Tongue (tissue), 2 donors: ENCODE measurements around the gene TP53BP1. TPM values are rescaled to one million over a fixed set of nuclear protein-coding genes. Genes with fewer than 3 reads are reported as not detected.
A peak's percentile ranks its signal among the peaks of the same experiment; 100 is the strongest.

Source experiments
- DNase-seq: peaks from one replicate; pipeline ENCODE4 v3.0.0-alpha.2; 2015
- total RNA-seq: library from RNA; depleted of rRNA; stranded (reverse); fragments of >200 nt; gene quantifications from one replicate; pipeline ENCODE4 v1.2.3, GENCODE V29; 2014

The TP53BP1 gene
- total RNA-seq, 1 donor from 2014 or later, result 87.9 TPM

DNA sequence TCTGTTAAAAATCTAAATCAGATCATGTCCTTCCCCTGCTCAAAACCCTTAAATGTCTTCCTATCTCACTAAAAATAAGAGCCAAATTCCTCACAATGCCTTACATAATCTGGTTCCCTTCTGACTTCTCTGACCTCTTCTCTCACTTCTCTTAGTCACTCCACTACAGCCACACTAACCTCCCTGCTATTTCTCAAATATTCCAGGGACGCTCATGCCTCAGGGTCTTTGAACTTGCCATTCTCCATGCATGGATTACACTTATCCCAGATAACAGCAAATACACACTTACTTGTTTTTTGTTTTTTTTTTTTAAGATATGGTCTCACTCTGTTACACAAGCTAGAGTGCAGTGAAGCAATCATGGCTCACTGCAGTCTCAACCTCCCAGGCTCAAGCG, 8.5 kb downstream of the TP53BP1 start:
- DNase-seq, result no peak

DNA sequence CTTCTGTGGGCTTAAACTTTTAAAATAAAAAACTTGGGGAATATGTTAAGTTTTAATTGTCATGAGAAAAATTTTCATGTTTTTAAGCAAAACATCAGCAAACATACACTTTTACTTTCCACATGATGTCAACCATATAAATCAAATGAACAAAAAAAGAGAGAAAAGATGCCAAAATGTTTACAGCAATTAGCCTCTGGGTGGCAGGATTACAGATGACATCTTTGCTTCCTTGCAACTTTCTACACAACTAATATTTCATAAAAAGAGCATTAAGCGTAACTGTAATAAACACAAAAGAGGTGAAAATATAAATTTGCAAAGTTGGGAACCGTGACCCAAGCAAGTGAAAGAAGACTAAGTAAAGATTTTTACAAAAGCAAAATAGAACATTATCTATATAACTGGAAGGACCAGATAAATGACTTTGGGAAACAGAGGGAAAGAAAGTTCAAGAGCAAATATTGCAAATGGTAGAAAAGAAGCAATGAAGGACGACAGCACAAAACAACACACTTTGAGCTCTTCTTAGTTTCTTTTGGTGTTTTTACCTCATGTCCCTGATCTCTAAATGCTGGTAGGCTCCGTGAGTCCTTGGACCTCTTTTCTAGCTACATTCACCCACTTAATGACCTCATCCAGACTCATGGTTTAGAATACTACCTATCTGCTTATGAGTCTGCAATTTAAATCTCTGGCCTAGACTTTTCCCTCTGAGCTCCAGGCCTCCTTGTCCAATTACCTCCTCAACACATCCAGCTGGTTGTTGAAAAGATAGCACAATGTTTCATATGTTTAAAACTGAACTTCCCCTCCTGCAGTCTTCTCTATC, 9.4 kb downstream of the TP53BP1 start:
- DNase-seq, result peak; percentile 45

DNA sequence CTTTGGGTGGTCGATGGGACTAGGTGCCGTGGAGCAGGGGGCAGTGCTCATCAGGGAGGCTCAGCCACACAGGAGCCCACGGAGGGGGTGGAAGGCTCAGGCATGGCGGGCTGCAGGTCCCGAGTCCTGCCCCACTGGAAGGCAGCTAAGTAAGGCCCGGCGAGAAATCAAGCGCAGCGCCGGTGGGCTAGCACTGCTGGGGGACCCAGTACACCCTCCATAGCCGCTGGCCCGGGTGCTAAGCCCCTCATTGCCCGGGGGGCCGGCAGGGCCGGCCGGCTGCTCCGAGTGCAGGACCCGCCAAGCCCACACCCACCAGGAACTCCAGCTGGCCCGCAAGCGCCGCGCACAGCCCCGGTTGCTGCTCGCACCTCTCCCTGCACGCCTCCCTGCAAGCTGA, 19.1 kb downstream of the TP53BP1 start:
- no peak for DNase-seq

DNA sequence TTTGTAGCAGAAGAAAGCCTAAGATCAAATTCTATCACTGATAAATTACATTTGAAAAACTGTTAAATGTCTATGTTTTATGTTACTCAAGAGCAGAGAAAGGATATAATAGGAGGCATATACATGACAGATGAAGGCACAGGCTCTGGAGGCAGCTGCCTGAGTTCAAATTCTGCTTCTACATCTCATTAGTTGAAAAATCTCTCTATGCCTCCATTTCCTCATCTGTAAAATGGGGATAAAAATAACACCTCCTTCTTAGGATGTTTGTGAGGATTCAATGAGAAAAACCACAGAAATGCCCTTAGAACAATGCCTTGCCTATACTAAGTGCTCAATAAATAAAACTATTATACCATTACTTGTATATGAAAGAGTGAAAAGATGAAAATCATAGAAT, 21.0 kb downstream of the TP53BP1 start:
- no peak for DNase-seq

DNA sequence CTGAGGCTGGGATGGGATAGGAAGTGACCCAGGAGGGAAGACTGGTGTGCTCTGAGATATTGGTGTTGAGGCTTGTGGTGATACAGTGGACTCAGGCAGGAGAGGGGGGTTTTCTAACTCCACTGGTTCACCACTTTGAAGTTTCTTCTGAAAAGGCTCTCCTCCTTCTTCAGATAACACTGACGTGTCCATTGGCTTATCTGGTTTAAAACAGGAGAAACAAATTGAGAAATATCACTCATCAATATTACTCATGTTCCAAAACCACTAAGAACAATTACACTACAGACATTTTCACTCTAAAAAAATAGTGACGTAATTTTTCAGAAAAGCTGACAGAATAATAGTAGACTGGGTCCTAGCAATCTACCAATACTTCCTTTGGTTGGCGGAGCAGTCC, 23.1 kb downstream of the TP53BP1 start:
- DNase-seq, result no peak

DNA sequence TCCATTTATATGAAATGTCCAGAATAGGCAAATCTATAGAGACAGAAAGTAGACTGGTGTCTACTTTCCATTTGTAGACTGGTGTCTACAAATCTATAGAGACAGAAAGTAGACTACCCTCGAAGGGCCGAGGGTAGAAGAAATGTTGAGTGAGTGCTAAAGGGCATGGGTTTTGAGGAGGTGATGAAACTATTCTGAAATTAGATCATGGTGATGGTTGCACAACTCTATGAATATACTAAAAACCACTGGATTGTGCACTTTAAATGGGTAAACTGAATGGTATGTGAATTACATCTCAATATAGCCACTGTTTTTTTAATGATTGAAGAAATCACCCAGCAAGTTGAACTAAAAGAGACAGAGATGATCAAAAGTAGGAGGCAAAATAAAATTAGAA, 27.9 kb downstream of the TP53BP1 start:
- no peak for DNase-seq

DNA sequence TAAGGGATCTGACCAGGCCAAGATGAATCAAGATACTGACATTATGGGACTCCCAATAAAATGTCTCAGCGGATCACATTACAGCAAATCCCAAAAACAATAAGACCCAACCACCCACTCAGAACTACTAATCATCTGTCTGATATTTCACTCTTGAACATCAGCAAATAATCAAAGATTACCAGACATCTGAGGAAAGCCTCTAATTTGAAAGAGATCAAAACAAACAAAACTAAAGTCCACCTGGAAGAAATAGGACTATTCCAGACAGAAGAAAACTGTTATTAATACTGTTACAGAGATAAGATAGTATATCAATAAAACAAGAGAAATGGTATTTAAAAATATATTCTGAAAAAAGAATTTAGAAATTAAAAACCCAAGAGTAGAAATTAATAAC, 29.0 kb downstream of the TP53BP1 start:
- no peak for DNase-seq

DNA sequence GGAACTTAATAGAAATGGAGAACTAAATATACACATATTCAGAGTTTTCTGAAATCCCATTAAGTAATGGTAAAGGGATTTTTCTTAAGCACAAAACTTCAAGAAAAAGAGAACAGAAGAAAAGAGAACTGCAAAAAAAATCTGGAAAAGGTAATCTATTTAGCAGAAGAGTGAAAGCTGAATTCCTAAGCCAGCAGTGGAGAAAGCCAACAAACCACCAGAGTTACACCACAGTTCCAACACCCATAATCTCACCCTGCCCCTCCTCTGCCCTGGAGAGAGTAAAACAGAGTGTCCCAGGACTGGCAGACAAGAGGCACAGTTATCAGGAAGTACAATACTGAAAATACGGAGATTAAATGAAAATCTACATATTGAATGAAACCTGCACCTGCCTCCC, 29.4 kb downstream of the TP53BP1 start:
- no peak for DNase-seq

DNA sequence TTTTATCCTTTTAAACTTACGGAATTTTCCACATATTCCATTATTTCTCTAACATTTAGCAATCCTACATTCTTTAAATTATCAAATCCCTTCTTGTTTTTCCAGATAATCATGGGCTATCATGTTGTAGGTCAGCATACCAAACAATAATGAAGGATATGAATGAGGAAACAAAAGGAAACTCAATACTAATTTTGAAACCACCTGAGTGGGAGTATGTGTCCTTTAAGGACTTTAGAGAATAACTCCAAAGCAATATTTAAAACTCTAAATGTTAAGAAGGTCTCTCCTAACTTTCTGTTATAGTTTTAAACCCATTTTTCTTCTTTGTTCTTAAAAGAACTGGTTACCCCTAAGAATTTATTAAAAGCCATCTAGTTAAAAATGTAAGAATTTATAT, 43.0 kb downstream of the TP53BP1 start:
- no peak for DNase-seq

DNA sequence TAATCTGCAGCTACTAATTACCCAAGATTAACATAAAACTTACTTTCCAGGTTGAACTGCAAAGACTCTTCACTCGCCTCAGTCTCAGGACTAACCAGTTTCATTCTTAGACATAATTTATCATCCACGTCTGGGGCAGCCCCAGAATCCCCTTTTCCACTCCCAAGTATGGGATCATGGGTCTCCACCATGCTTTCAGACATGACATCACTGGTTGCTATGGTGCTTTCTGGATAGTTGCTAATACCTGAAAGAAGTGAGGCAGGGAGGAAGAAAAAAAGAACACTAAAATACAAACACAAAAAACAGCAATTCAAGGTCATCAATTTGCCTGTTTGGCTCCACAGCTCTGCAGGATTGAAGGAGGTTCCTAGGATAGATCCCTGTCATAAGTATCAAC, 46.6 kb downstream of the TP53BP1 start:
- DNase-seq, result no peak

DNA sequence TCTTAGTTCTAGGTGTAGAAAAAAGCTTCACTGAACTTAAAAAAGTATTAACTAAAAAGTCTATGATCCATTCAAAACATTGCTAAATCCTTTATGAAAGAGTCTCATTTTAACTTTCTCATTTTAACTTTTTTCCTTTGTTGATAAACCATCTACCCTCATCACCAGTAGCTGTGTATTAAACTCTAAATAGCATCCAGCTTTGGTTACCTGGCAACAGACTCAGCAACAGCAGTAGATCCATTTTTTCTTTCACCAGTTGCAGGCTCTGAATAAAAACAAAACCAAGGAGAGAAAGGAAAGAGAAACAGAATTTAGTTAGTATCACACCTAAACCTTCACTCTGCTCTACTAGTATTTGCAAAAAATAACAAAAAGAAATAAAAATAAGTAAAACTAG, 51.6 kb downstream of the TP53BP1 start:
- no peak for DNase-seq

DNA sequence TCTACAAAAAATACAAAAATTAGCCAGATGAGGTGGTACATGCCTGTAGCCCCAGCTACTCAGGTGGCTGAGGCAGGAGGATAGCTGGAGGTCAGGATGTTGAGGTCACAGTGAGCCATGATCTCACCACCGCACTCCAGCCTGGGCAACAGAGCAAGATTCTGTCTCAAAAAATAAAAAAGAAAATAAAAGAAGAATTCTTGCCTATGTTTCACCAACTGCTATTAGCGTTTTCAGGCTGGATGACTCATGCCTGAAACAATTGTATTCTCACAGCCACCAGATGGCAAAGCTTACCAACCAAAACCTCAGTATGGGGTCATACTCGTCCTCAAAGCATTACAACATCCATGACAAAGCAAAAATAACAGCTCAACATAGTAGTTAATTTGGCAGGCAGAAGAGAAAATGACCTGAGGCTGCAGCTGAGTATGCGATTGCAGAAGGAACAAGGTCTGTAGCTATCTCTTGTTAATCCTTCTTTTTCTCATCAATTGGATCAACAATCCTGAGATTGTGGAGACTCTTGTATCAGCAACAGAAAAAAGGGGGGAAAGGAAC, 52.2 kb downstream of the TP53BP1 start:
- peak; percentile 52 for DNase-seq

DNA sequence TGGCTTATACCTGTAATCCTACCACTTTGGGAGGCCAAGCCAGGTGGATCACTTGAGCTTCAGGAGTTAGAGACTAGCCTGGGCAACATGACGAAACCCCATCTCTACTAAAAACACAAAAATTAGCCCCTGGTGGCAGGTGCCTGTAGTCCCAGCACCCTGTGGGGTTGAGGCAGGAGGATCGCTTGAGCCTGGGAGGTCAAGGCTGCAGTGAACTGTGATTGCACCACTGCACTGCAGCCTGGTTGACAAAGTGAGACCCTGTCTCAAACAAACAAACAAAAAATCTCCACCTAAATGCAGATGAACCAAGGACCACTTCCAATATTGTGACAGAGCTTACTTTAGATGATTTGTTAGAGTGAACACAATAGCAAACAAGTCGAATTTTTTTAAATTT, 53.7 kb downstream of the TP53BP1 start:
- DNase-seq, result no peak

DNA sequence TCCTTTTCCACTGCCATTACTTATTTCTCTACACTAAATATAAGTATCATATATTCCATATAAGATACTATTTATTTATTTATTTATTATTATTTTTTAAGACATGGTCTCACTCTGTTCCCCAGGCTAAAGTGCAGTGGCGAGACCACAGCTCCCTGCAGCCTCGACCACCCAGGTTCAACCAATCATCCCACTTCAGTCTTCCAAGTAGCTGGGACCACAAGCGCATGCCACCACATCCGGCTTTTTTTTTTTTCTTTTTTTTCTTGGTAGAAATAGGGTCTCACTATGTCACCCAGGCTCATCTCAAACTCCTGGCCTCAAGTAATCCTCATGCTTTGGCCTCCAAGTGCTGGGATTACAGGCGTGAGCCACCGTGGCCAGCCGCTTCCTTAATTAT, 56.6 kb downstream of the TP53BP1 start:
- DNase-seq, result no peak

DNA sequence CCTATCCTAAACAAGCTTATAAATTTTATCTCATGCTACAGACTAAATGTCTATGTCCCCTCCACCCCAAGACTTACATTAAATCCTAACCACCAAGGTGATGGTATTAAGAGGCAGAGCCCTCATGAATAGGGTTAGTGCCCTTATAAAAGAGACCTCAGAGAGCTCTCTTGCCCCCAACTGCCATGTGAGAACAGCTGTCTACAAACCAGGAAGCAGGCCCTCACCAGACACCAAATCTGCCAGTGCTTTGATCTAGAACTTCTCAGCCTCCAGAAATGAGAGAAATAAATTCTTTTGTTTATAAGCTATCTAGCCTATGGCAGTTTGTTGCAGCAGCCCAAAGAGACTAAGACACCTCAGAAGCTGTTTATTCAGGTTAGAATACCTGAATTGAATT, 58.5 kb downstream of the TP53BP1 start:
- no peak for DNase-seq

DNA sequence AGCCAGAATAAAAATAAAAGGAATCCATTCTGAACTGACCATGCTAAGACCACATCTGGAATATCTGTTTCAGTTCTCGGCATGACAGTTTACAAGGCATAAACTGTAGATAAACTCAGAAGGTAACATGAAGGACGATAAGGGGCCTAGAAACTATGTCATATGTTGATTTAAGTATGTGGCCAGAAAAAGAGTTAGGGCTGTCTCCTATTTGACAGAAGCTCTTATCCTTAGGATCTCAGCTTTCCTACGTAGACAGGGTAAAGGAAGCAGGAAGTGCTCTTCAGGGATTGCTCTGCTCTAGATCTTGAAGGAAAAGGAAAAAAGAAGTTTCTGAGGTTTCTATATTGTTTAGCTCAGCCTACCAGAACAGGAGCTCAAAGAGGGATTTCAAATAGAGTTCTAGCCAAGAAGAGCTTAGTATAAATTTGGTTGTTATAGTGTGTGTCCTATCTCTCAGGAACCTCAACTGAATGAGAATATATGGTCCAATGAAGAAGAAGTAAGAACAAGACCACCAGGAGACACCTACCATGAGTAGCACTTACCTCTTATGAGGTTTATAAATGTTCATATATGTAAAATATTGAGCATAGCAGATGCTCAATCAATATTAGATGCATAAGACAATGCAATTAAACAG, 59.2 kb downstream of the TP53BP1 start:
- DNase-seq, result no peak

DNA sequence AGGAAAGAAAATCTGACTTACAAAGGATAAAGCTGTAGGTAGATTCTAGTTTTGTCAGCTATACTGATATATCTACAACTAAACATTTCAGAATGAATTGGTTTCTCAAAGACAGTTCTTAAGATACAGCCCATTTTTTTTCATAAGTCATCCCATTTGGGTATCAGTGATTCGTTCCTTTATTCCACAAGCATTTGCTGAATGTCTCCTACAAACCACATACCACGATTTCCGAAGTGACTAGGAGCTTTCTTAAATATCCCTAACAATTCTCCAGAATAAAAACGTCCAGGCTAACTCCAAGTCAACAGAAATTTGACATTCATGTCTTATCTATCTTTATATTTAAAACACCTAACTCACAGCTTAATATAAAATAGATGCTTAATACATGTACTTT, 59.8 kb downstream of the TP53BP1 start:
- no peak for DNase-seq

DNA sequence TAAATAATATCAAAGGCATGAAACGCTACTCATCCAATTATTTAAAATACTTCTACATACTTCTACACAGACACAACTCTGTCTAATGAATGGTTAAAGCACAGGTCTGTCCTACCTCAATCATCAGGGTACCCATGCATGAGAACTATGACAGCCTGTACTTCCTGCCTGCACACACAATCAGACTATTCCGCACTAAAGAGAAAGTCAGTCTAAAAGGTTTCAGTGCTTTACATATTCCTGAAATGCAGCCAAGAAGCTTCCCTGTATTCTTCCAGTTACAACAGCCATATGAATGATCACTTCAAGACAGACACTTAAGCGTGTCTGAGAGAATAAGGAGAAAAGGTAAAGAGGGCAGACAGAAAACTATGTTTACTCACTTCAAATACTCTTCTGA, 63.3 kb downstream of the TP53BP1 start:
- DNase-seq, result peak; percentile 38

DNA sequence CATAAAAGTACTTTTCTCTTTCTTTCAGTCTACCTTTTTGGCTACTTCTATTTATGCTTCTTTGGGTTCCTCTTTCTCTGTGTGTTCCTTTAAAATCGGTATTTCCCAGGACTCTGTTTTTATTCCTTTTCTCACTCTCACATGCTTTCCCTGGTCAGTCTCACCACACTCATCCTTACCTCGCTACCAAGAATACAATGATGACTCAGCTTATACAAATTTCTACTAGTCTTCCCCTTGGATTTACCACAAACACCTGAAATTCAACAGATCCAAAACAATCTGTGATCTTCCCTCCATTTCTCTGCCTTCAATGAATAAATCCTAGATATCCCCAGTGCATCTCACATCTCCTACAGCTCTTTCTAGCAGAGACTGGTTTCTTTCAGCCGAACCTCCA, 69.2 kb downstream of the TP53BP1 start:
- no peak for DNase-seq

DNA sequence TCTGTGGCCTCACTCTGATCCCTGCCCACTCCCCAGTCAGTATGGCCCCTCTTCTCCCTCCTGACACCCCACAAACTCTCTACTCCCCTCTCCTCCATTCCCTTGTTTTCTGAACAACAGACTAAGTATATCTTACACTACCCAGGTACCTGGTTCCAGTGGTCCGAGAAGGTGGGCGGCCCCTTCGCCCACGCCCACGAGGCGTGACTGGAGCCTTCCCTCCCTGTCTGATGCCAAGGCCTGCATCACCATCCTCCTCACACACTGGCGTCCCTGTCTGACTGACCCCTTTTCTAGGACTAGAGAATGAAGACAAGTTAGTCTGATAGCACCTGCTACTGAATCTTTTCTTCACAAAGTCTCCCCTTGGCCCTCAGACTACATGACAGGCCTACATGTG, 72.1 kb downstream of the TP53BP1 start:
- DNase-seq, result no peak

DNA sequence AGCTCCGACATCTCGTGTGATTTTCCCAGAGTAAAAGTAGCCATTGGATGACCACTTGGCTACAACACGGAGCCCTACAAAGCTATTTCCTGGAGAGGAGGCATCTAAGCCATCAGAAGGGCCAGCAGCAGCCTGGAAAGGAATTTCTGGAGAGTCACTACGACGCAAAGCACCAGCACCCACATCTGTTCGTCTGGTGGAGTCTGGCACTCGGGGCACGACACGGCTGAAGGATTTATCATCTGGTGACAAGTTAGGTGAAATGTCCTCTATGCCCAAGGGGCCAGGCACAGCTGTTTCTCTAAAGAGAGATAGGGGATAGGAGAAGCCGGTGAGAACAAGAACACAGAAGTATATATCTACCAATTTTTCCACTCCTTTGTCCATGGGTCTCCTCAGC, 72.5 kb downstream of the TP53BP1 start:
- DNase-seq, result no peak

DNA sequence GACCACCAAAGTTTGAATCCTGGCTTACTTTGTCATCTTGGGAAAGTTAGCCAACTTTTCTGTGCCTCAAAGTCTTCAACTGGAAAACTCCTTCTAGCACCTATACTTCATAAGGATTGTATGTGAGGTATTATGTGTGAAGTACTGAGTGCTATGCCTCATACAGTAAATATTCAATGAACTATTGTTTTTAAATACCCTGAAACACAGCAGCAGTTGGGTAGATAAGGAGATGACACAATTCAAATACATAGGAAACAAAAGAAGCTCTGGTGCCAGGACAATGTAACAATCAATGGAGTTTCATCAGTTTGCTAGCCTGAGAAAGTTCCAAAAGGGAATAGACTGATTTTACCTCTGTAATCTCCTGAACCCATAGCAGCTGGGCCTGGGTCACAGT, 78.8 kb downstream of the TP53BP1 start:
- no peak for DNase-seq

DNA sequence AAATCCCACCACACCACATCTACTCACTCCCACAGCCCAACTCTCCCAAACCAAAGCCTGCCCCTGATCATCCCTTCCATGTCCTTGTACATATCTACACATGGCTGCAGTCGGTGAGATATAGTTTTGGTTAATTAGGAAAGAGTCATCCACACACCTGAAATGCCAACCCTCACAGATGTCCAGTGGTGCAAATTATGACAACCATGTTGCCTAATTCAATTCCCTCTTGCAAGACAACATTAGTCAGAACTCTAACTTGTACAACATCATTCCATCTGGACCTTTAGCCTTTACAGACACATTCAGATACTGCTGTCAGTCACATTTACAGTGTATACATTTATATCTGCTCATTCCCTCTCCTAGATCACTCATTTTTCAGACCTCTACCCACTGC, 80.9 kb downstream of the TP53BP1 start:
- no peak for DNase-seq
